Ascending aorta (tissue), 2 donors: ENCODE data around the gene SAMD14. TPM values are rescaled to one million over a fixed set of nuclear protein-coding genes. Genes with fewer than 3 reads are reported as not detected.

Experiments
- DNase-seq, 2 donors: peaks; one replicate each; pipeline ENCODE4 v3.0.0-alpha.2; 2019; ENCODE audit warnings: low spot score in 2 of 2
- H3K27ac ChIP-seq, 2 donors: fragments of 200-600 bp; sonication (generic); one replicate each; pipeline ENCODE4 v1.5.1; 2016 to 2017; ENCODE audit warnings: mild to moderate bottlenecking in 1 of 2
- H3K27me3 ChIP-seq: fragments of 200-600 bp; sonication (generic); one replicate; pipeline ENCODE4 v1.5.1; 2017
- H3K36me3 ChIP-seq, 2 donors: fragments of 200-600 bp; sonication (generic); one replicate each; pipeline ENCODE4 v1.5.1; 2016
- H3K4me1 ChIP-seq, 2 donors: fragments of 200-600 bp; sonication (generic); one replicate each; pipeline ENCODE4 v1.5.1; 2016 to 2017; ENCODE audit warnings: mild to moderate bottlenecking in 1 of 2
- H3K4me3 ChIP-seq, 2 donors: fragments of 200-600 bp; sonication (generic); one replicate each; pipeline ENCODE4 v1.5.1; 2016 to 2017; ENCODE audit warnings: mild to moderate bottlenecking in 1 of 2
- H3K9me3 ChIP-seq, 2 donors: fragments of 200-600 bp; sonication (generic); one replicate each; pipeline ENCODE4 v1.5.1; 2016
- CTCF ChIP-seq, 3 experiments: fragments of 200-600 bp in 2 of 3; fragments of 450-650 bp in 1 of 3; sonication (generic) in 2 of 3; IDR thresholded peaks; one replicate each; pipeline ENCODE4 v1.5.1; 2016 to 2019; ENCODE audit warnings: antibody characterized with exemption in 3 of 3, mild to moderate bottlenecking in 1 of 3, moderate library complexity in 1 of 3
- intact Hi-C: fragments of 100-400 bp; cut with DNase I; formaldehyde crosslinking; loops from one replicate; pipeline ENCODE4 v1.15.1; 2023
- total RNA-seq: library from RNA; depleted of rRNA; stranded (reverse); fragments of >200 nt; gene quantifications from one replicate; pipeline ENCODE4 v1.1.0, GENCODE V29; 2016

The SAMD14 gene
- total RNA-seq, 1 donor from 2014 or later = 3.2 TPM

GRCh38 chr17:50103252-50103651 is 26.7 kb downstream of the SAMD14 start:
- H3K27me3 ChIP-seq = no peaks in the 10 kb centered on the region
- H3K4me3 ChIP-seq = no peak overlapping the region
- no peak for TF ChIP-seq CTCF (IDR thresholded peaks at IDR 0.05)
- peak overlapping the region in 1 of 2 donors; percentile 32 for H3K27ac ChIP-seq
- DNase-seq = no peak
- peaks cover 47 to 48% of the 10 kb centered on the region in 2 donors for H3K36me3 ChIP-seq
- H3K4me1 ChIP-seq = peaks cover 3 to 20% of the 10 kb centered on the region in 2 donors
- intact Hi-C loops = no loop called here
- no peaks in the 10 kb centered on the region for H3K9me3 ChIP-seq

GRCh38 chr17:50102164-50102991 is 27.6 kb downstream of the SAMD14 start:
- no peak for TF ChIP-seq CTCF (IDR thresholded peaks at IDR 0.05)
- Histone ChIP-seq H3K27ac (peak overlapping the region; percentile 56 to 66), H3K36me3 (peaks cover 47 to 48% of the 10 kb centered on the region in 2 donors), H3K27me3 (no peaks in the 10 kb centered on the region), H3K4me1 (peaks cover 3 to 20% of the 10 kb centered on the region in 2 donors), H3K9me3 (no peaks in the 10 kb centered on the region), H3K4me3 (no peak overlapping the region)
- DNase-seq = no peak
- intact Hi-C loops = no loop called here

GRCh38 chr17:50101346-50102163 is 28.4 kb downstream of the SAMD14 start:
- H3K27me3 ChIP-seq = no peaks in the 10 kb centered on the region
- intact Hi-C loops = no loop called here
- peaks cover 40 to 42% of the 10 kb centered on the region in 2 donors for H3K36me3 ChIP-seq
- no peaks in the 10 kb centered on the region for H3K9me3 ChIP-seq
- H3K4me1 ChIP-seq = peaks cover 3 to 26% of the 10 kb centered on the region in 2 donors
- H3K4me3 ChIP-seq = no peak overlapping the region
- no peak for TF ChIP-seq CTCF (IDR thresholded peaks at IDR 0.05)
- no peak for DNase-seq
- peak overlapping the region; percentile 56 to 66 for H3K27ac ChIP-seq

- Histone ChIP-seq H3K4me3 (no peak overlapping the region), H3K27me3 (no peaks in the 10 kb centered on the region), H3K4me1 (peaks cover 8 to 30% of the 10 kb centered on the region in 2 donors), H3K9me3 (no peaks in the 10 kb centered on the region), H3K36me3 (peaks cover 37 to 38% of the 10 kb centered on the region in 2 donors), H3K27ac (peak overlapping the region; percentile 24 to 66)
- no peak for DNase-seq
- TF ChIP-seq CTCF (IDR thresholded peaks at IDR 0.05) = no peak
- intact Hi-C loops = no loop called here
Measured at GRCh38 chr17:50100921-50101345, 29.0 kb downstream of the SAMD14 start.

GRCh38 chr17:50100480-50100883 is 29.5 kb downstream of the SAMD14 start:
- no peak for TF ChIP-seq CTCF (IDR thresholded peaks at IDR 0.05)
- Histone ChIP-seq H3K9me3 (no peaks in the 10 kb centered on the region), H3K27ac (peak overlapping the region; percentile 42 to 66), H3K36me3 (peaks cover 32 to 34% of the 10 kb centered on the region in 2 donors), H3K4me1 (peaks cover 9 to 33% of the 10 kb centered on the region in 2 donors), H3K27me3 (no peaks in the 10 kb centered on the region), H3K4me3 (no peak overlapping the region)
- no peak for DNase-seq
- intact Hi-C loops = no loop called here
